GM10266 (cell line): ENCODE results near the gene APLP1.
"Not testable (repeated sequence)": the region's sequence is repeated elsewhere in the genome, so short reads cannot be mapped to it uniquely, and the experiment has no call there.

Experiments used
- DNase-seq: peaks from one replicate; pipeline ENCODE4 v3.0.0; 2012; ENCODE audit errors: extremely low spot score
- CTCF ChIP-seq: IDR thresholded peaks from 2 replicates; pipeline ENCODE4 v1.5.1; 2012; ENCODE audit warnings: mild to moderate bottlenecking, low read depth; ENCODE audit not compliant: control insufficient read depth, insufficient read depth; ENCODE audit errors: missing control alignments

Gene APLP1

GRCh38 chr19:35887197-35887596 lies 18.8 kb downstream of the APLP1 start:
- TF ChIP-seq CTCF = no peak

GRCh38 chr19:35888398-35888797 lies 20.0 kb downstream of the APLP1 start:
- no peak for DNase-seq
- no peak for TF ChIP-seq CTCF

More at GRCh38 chr19:35887197-35887596, 18.8 kb downstream of the APLP1 start:
- no peak for DNase-seq

- no peak for TF ChIP-seq CTCF
- DNase-seq = no peak
These were observed 21.2 kb downstream of the APLP1 start for GRCh38 chr19:35889370-35890112.

GRCh38 chr19:35890113-35890650 lies 21.8 kb downstream of the APLP1 start:
- DNase-seq = no peak
- TF ChIP-seq CTCF = no peak

GRCh38 chr19:35891819-35892218 lies 23.4 kb downstream of the APLP1 start:
- not testable (repeated sequence) for DNase-seq

- TF ChIP-seq CTCF = no peak
- no peak for DNase-seq
These were observed 26.0 kb downstream of the APLP1 start for GRCh38 chr19:35894342-35894741.

GRCh38 chr19:35895911-35896642 lies 27.7 kb downstream of the APLP1 start:
- no peak for DNase-seq
- TF ChIP-seq CTCF = no peak
